GM21390 (cell line): ENCODE results near the gene CRLF3.
"Not testable (repeated sequence)": the region's sequence is repeated elsewhere in the genome, so short reads cannot be mapped to it uniquely, and the experiment has no call there.

Source experiments
- ATAC-seq: cut with Tn5 transposase; IDR thresholded peaks from one replicate; pipeline ENCODE4 v1.9.1; 2021; ENCODE audit not compliant: unreplicated experiment

CRLF3 gene

DNA sequence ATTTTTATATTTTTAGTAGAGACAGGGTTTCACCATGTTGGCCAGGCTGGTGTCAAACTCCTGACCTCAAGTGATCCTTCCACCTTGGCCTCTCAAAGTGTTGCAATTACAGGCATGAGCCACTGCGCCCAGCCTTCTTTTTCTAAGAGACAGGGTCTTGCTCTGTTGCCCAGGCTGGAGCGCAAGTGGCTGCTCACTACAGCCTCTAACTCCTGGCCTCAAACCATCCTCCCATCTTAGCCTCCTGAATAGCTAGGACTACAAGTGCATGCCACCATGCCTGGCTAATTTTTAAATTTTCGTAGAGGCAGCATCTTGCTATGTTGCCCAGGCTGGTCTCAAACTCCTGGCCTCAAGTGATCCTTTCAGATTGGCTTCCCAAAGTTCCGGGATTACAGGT lies 76.9 kb downstream of the CRLF3 start:
- ATAC-seq, result not testable (repeated sequence)

DNA sequence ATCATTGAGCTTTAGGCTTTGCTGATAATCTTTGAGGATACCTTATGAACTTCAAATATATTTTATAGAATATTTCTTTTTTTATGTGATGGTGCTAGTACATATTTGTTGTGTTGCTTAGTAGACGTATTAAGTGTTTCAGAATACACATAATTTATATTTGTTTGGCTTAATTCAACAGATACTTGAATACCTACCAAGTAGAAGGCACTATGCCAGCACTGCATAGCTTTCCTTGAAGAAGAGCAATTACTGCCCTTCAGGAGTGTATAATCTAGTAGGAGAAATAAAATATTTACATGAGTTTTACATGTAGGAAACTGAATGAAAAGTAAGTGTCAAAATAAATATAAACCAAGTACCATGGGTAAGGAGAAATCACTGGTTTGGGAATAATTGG lies 81.8 kb downstream of the CRLF3 start:
- ATAC-seq, result not testable (repeated sequence)

DNA sequence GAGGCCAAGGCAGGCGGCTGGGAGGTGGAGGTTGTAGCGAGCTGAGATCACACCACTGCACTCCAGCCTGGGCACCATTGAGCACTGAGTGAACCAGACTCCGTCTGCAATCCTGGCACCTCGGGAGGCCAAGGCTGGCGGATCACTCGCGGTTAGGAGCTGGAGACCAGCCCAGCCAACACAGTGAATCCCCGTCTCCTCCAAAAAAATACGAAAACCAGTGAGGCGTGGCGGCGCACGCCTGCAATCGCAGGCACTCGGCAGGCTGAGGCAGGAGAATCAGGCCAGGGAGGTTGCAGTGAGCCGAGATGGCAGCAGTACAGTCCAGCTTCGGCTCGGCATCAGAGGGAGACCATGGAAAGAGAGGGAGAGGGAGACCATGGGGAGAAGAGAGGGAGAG lies 88.1 kb downstream of the CRLF3 start:
- not testable (repeated sequence) for ATAC-seq

DNA sequence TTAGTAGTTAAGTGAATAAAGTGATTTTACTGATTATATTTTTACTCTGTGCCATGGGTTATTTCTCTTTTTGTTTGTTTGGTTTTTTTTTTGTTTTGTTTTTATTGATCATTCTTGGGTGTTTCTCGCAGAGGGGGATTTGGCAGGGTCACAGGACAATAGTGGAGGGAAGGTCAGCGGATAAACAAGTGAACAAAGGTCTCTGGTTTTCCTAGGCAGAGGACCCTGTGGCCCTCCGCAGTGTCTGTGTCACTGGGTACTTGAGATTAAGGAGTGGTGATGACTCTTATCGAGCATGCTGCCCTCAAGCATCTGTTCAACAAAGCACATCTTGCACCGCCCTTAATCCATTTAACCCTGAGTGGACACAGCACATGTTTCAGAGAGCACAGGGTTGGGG lies 88.8 kb downstream of the CRLF3 start:
- not testable (repeated sequence) for ATAC-seq

DNA sequence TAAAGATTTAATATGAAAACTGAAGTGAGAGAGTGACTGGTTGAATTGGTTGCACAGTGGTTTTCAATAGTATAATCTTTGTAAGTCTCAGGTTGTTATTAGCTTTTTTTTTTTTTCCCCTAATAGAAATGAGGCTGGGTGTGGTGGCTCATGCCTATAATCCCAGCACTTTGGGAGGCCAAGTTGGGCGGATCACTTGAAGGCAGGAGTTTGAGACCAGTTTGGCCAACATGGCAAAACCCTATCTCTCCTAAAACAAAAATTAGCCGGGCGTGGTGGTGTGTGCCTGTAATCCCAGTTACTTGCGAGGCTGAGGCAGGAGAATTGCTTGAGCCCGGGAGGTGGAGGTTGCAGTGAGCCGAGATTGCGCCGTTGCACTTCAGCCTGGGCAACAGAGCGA lies 89.3 kb downstream of the CRLF3 start:
- ATAC-seq, result not testable (repeated sequence)

DNA sequence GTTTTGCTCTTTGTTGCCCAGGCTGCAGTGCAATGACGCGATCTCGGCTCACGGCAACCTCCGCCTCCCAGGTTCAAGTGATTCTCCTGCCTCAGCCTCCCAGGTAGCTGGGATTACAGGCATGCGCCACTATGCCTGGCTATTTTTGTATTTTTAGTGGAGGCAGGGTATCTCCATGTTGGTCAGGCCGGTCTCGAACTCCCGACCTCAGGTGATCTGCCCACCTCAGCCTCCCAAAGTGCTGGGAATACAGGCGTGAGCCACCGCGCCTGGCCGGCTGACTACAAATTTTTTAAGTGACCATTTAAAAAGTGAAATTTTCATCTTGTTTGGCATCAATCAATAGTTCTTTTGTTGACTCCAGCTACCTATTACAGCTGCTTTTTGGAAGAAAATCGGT lies 90.3 kb downstream of the CRLF3 start:
- ATAC-seq, result not testable (repeated sequence)
